ENCODE results near the gene EHF. TPM values are rescaled to one million over a fixed set of nuclear protein-coding genes. Genes with fewer than 3 reads are reported as not detected.

The EHF gene
- total RNA-seq, 1 donor from 2014 or later = not detected

DNA sequence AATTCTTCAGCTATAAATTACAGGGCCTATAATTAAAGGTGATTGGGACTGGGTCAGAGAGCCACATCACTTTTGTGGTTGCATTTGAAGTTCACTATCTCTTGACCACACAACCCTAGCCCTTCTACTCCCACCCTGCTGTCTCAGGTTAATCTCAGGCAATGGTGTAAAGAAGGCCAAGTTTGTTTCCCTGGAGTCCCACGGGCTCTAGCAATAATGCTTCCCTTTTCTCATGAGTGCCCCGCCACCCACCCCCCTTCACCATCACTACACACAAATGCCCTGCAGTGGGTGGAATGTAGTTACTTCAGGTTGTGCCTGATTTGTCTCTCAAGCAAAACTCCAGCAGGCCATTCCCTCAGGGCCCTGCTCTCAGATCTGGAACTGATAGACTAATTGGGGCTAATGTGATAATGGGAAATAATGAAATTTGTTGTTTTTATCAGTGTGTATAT, 1.8 kb upstream of the EHF start:
- no peak for DNase-seq (ENCODE audit: extremely low spot score, unreplicated experiment)

DNA sequence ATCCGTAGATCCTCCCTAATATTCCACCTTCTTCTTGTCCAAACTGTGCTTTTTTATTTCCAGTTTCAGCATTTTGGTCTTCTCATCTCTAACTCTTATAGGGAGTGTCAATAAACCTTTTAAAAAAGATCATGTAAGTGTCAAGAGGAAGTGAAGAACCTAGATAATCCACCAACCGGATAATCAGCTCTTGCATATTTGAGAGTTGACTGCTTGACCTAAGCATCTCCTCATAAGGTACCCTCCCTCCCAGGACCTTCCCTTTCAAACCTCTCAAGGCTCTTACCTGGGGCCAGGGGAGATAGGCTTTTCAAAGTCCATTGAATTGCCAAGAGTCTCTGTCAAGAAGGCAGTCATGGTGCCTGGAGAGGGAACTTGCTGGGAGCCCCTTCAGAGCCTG, 691 bp upstream of the EHF start:
- no peaks in the 10 kb centered on the region for H3K4me1 Mint-ChIP-seq (ENCODE audit: unreplicated experiment)
- no peak overlapping the region for H3K4me3 Mint-ChIP-seq (ENCODE audit: unreplicated experiment)
- H3K36me3 Mint-ChIP-seq (ENCODE audit: unreplicated experiment) = no peaks in the 10 kb centered on the region
- no peaks in the 10 kb centered on the region for H3K9me3 Mint-ChIP-seq (ENCODE audit: unreplicated experiment)
- no peak for TF ChIP-seq CTCF (IDR thresholded peaks at IDR 0.05)
- no peak for DNase-seq (ENCODE audit: extremely low spot score, unreplicated experiment)
- no peak overlapping the region for H3K27ac Mint-ChIP-seq (ENCODE audit: unreplicated experiment)
- H3K27me3 Mint-ChIP-seq (ENCODE audit: unreplicated experiment) = peaks cover 31% of the 10 kb centered on the region

More for the DNA sequence above, 1.8 kb upstream of the EHF start:
- TF ChIP-seq CTCF (IDR thresholded peaks at IDR 0.05) = no peak
- H3K4me3 Mint-ChIP-seq (ENCODE audit: unreplicated experiment) = no peak overlapping the region
- H3K27ac Mint-ChIP-seq (ENCODE audit: unreplicated experiment) = no peak overlapping the region
- H3K9me3 Mint-ChIP-seq (ENCODE audit: unreplicated experiment) = no peaks in the 10 kb centered on the region
- no peaks in the 10 kb centered on the region for H3K36me3 Mint-ChIP-seq (ENCODE audit: unreplicated experiment)
- peaks cover 33% of the 10 kb centered on the region for H3K27me3 Mint-ChIP-seq (ENCODE audit: unreplicated experiment)
- H3K4me1 Mint-ChIP-seq (ENCODE audit: unreplicated experiment) = no peaks in the 10 kb centered on the region

DNA sequence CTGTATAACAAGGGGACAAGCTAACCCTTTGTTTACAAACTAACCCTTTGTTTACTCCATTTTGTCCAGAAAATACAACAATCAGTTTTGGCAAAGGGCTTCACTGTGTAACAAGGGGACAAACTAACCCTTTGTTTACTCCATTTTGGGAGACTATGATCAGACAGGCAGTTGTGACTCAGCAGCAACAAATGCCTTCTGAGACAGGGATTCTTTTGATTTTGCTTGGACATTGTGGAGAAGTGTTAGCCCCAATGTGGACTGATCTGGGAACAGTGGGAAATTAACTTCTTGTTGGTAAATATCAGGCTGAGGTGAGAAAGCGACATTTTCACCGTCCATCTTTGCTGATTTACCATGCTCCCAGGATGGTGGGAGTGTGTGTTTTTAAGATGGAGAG, 983 bp downstream of the EHF start:
- Mint-ChIP-seq H3K27ac (ENCODE audit: unreplicated experiment) (no peak overlapping the region), H3K4me1 (ENCODE audit: unreplicated experiment) (no peaks in the 10 kb centered on the region), H3K27me3 (ENCODE audit: unreplicated experiment) (peaks cover 32% of the 10 kb centered on the region), H3K4me3 (ENCODE audit: unreplicated experiment) (no peak overlapping the region), H3K9me3 (ENCODE audit: unreplicated experiment) (no peaks in the 10 kb centered on the region), H3K36me3 (ENCODE audit: unreplicated experiment) (no peaks in the 10 kb centered on the region)
- no peak for DNase-seq (ENCODE audit: extremely low spot score, unreplicated experiment)
- no peak for TF ChIP-seq CTCF (IDR thresholded peaks at IDR 0.05)

- Mint-ChIP-seq H3K27me3 (ENCODE audit: unreplicated experiment) (peaks cover 31% of the 10 kb centered on the region), H3K27ac (ENCODE audit: unreplicated experiment) (no peak overlapping the region), H3K4me3 (ENCODE audit: unreplicated experiment) (no peak overlapping the region), H3K36me3 (ENCODE audit: unreplicated experiment) (no peaks in the 10 kb centered on the region), H3K4me1 (ENCODE audit: unreplicated experiment) (no peaks in the 10 kb centered on the region), H3K9me3 (ENCODE audit: unreplicated experiment) (no peaks in the 10 kb centered on the region)
- no peak for DNase-seq (ENCODE audit: extremely low spot score, unreplicated experiment)
- TF ChIP-seq CTCF (IDR thresholded peaks at IDR 0.05) = no peak
Observed at GRCh38 chr11:34623463-34623862, 2.6 kb downstream of the EHF start.

GRCh38 chr11:34624069-34624468, 3.2 kb downstream of the EHF start:
- Mint-ChIP-seq H3K27ac (ENCODE audit: unreplicated experiment) (no peak overlapping the region), H3K9me3 (ENCODE audit: unreplicated experiment) (no peaks in the 10 kb centered on the region), H3K36me3 (ENCODE audit: unreplicated experiment) (no peaks in the 10 kb centered on the region), H3K4me1 (ENCODE audit: unreplicated experiment) (no peaks in the 10 kb centered on the region), H3K4me3 (ENCODE audit: unreplicated experiment) (no peak overlapping the region), H3K27me3 (ENCODE audit: unreplicated experiment) (peaks cover 31% of the 10 kb centered on the region)
- no peak for DNase-seq (ENCODE audit: extremely low spot score, unreplicated experiment)
- TF ChIP-seq CTCF (IDR thresholded peaks at IDR 0.05) = no peak
